NB4 (cell line): ENCODE data around the gene PLEKHA5.

Experiments used
- DNase-seq: peaks from one replicate; pipeline ENCODE4 v3.0.0; 2010; ENCODE audit warnings: low read depth
- H3K4me3 ChIP-seq: one replicate; pipeline ENCODE4 v1.5.1; 2011; ENCODE audit warnings: mild to moderate bottlenecking, low read depth, low read length, moderate library complexity
- CTCF ChIP-seq: IDR thresholded peaks from one replicate; pipeline ENCODE4 v1.5.1; 2012; ENCODE audit warnings: low read depth, low read length
- MYC ChIP-seq: IDR thresholded peaks from 2 replicates; pipeline ENCODE4 v1.6.1; 2011; ENCODE audit warnings: low read depth, low read length
- POLR2A ChIP-seq: IDR thresholded peaks from 2 replicates; pipeline ENCODE4 v1.6.1; 2011; ENCODE audit warnings: mild to moderate bottlenecking; ENCODE audit not compliant: insufficient read length; ENCODE audit errors: extremely low read depth
- TF ChIP-seq, protein P1 (sequence below): IDR thresholded peaks from 2 replicates; pipeline ENCODE4 v1.6.1; 2011; ENCODE audit warnings: low read depth, low read length

Gene PLEKHA5

DNA sequence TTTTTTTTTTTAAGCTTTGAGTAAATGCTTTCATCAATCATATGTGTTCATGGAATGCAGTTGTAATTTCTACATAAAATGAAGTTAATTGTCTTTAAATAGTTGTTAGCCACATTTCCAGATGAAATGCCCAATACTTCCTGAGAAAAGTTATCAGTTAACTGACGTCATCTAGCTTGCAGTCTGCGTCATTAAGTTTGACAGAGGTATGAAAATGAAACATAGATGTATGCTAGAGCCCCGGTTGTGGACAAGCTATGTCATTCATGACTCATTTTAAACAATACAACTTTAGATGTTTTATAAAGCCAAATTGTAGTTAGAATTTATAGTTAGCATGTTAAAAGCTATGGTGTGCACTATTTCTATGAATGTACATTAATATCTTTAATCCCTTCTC, 90.7 kb downstream of the PLEKHA5 start:
- DNase-seq = no peak
- TF ChIP-seq CTCF (no peak), POLR2A (no peak), MYC (no peak)
- TF ChIP-seq, protein P1, sequence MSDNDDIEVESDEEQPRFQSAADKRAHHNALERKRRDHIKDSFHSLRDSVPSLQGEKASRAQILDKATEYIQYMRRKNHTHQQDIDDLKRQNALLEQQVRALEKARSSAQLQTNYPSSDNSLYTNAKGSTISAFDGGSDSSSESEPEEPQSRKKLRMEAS = no peak
- H3K4me3 ChIP-seq = no peak overlapping the region

DNA sequence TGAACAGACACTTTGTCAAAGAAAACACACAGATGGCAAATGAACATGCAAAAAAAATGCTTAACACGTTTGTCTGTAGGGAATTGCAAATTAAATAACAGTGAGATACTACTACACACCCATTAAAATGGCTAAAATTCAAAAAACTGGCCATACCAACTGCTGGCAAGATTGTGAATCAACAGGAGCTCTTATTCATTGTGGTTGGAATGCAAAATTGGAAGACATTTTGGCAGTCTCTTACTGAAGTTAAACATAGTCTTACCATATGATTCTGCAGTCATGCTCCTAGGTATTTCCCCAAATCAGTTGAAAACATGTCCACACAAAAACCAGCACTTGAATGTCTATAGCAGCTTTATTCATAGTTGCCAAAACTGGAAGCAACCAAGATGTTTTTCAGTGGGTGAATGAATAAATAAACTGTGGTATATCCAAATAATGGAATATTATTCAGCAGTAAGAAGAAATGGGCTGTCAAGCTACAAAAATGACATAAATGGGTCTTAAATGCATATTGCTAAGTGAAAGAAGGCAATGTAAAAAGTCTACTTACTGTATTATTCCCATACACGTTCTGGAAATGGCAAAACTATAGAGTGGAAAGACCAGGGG, 91.4 kb downstream of the PLEKHA5 start:
- no peak overlapping the region for H3K4me3 ChIP-seq
- TF ChIP-seq, protein P1 = no peak
- TF ChIP-seq POLR2A (no peak), CTCF (no peak), MYC (no peak)
- no peak for DNase-seq

GRCh38 chr12:19222558-19222957, 93.0 kb downstream of the PLEKHA5 start:
- H3K4me3 ChIP-seq = no peak overlapping the region
- DNase-seq = no peak
- no peak for TF ChIP-seq MYC
- TF ChIP-seq POLR2A = no peak
- TF ChIP-seq CTCF = no peak
- TF ChIP-seq, protein P1 = no peak

DNA sequence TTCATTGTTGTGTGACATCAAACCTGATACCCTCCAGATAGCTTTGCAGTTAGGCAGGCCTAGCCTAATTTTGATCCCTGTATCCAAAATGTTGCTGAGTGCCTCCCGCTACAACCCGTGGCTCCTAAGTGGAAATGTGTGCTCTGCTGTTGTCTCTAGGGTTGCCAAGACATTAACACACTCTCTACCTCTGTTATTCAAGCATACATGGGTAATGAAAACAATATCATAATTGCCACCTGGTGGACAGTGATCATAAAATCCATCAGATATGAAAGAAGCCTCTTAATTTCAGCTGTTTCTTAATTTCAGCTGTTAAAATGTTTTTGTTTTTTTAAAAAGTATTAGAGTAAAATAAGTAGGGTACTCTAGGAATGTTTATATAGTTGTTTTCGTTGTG, 93.5 kb downstream of the PLEKHA5 start:
- no peak overlapping the region for H3K4me3 ChIP-seq
- TF ChIP-seq CTCF (no peak), POLR2A (no peak), MYC (no peak)
- TF ChIP-seq, protein P1 = no peak
- DNase-seq = peak; percentile 38

GRCh38 chr12:19223695-19224094, 94.2 kb downstream of the PLEKHA5 start:
- no peak for DNase-seq
- no peak overlapping the region for H3K4me3 ChIP-seq
- TF ChIP-seq MYC (no peak), CTCF (no peak), POLR2A (no peak)
- TF ChIP-seq, protein P1 = no peak

- DNase-seq = no peak
- H3K4me3 ChIP-seq = no peak overlapping the region
- TF ChIP-seq MYC (no peak), CTCF (no peak), POLR2A (no peak)
- TF ChIP-seq, protein P1 = no peak
Observed at GRCh38 chr12:19224746-19225145, 95.2 kb downstream of the PLEKHA5 start.
